HCT116 (cell line): ENCODE data around the gene STK38L. TPM values are rescaled to one million over a fixed set of nuclear protein-coding genes. Genes with fewer than 3 reads are reported as not detected.

Source experiments
- ATAC-seq: fragments of 200-7000 bp; cut with Tn5 transposase; 2 replicates; pipeline ENCODE4 v1.9.1; 2020; ENCODE audit warnings: mild to moderate bottlenecking, moderate library complexity
- BruUV-seq: library from RNA; stranded (reverse); fragments of 400-500 nt; replicated peaks from 2 replicates; lab custom pipeline; 2021; lab: Mats Ljungman, UMichigan
- CTCF ChIA-PET: fragments of 300-600 bp; sonication (Branson Sonifier 250); formaldehyde crosslinking; loops from one replicate; lab custom pipeline; 2021; ENCODE audit warnings: antibody characterized with exemption; lab: Charles Lee
- POLR2A ChIA-PET: fragments of 300-600, 350-600 bp; sonication (Branson Sonifier 250); formaldehyde crosslinking; loops from one replicate; lab custom pipeline; 2021; ENCODE audit warnings: antibody characterized with exemption; lab: Charles Lee
- RAD21 ChIA-PET, 2 experiments: fragments of 300-600 bp; sonication (Branson Sonifier 250); formaldehyde crosslinking; loops; one replicate each; lab custom pipeline; 2023; ENCODE audit warnings: low total read pairs in 2 of 2; ENCODE audit not compliant: uncharacterized antibody in 2 of 2, unreplicated experiment in 2 of 2, low non-redundant PET in 1 of 2; lab: Charles Lee
- DNase-seq: peaks from one replicate; pipeline ENCODE4 v3.0.0-alpha.2; 2010; ENCODE audit warnings: low read depth, low spot score
- H2AFZ ChIP-seq: fragments of 200-600 bp; shearing (Covaris generic), sonication (generic); 2 replicates; pipeline ENCODE4 v1.6.1; 2017; ENCODE audit warnings: low read depth, mixed run types, mixed read lengths, antibody characterized with exemption, low read length; ENCODE audit not compliant: poor library complexity, severe bottlenecking
- H3K27ac ChIP-seq: 2 replicates; pipeline ENCODE4 v1.5.1; 2012; ENCODE audit warnings: low read depth, low read length
- H3K27me3 ChIP-seq: fragments of 200-600 bp; sonication (generic); 2 replicates; pipeline ENCODE4 v1.6.1; 2016; ENCODE audit warnings: mixed run types, low read length, mixed read lengths; ENCODE audit not compliant: insufficient read depth
- H3K36me3 ChIP-seq, 2 experiments: fragments of 200-500 bp in 1 of 2; fragments of 200-600 bp in 1 of 2; sonication (Bioruptor generic) in 1 of 2; sonication (generic) in 1 of 2; 2 replicates each; pipeline versions ENCODE4 v1.5.1 to v1.6.1; 2014 to 2016; ENCODE audit warnings: low read length in 2 of 2, inconsistent platforms in 1 of 2, mixed read lengths in 1 of 2, mixed run types in 1 of 2; ENCODE audit not compliant: insufficient read depth in 2 of 2, control insufficient read depth in 1 of 2
- H3K4me1 ChIP-seq, 2 experiments: fragments of 200-600 bp in 1 of 2; sonication (generic) in 1 of 2; 2 replicates each; pipeline versions ENCODE4 v1.5.1 to v1.6.1; 2012 to 2017; ENCODE audit warnings: low read length in 2 of 2, inconsistent platforms in 1 of 2, mild to moderate bottlenecking in 1 of 2, mixed read lengths in 1 of 2, mixed run types in 1 of 2, moderate library complexity in 1 of 2; ENCODE audit not compliant: insufficient read depth in 2 of 2, control insufficient read depth in 1 of 2
- H3K4me2 ChIP-seq: fragments of 200-600 bp; sonication (generic); 2 replicates; pipeline ENCODE4 v1.6.1; 2017; ENCODE audit warnings: mixed run types, low read length, mixed read lengths
- H3K4me3 ChIP-seq, 2 experiments: fragments of 200-600 bp in 1 of 2; sonication (generic) in 1 of 2; replicated peaks in 1 of 2; 2 replicates each; pipeline ENCODE4 v1.5.1; 2011 to 2016; ENCODE audit warnings: low read length in 2 of 2, control low read depth in 1 of 2, low read depth in 1 of 2, mild to moderate bottlenecking in 1 of 2, mixed read lengths in 1 of 2, mixed run types in 1 of 2
- H3K79me2 ChIP-seq: fragments of 200-600 bp; sonication (generic); 2 replicates; pipeline ENCODE4 v1.6.1; 2017; ENCODE audit warnings: mild to moderate bottlenecking, mixed run types, low read length, moderate library complexity, mixed read lengths; ENCODE audit not compliant: insufficient read depth
- H3K9ac ChIP-seq: fragments of 200-600 bp; sonication (generic); 2 replicates; pipeline ENCODE4 v1.6.1; 2016; ENCODE audit warnings: low read length, mixed read lengths
- H3K9me2 ChIP-seq: fragments of 200-600 bp; sonication (generic), shearing (Covaris generic); 2 replicates; pipeline ENCODE4 v1.6.1; 2017; ENCODE audit warnings: mixed run types, mild to moderate bottlenecking, moderate library complexity; ENCODE audit not compliant: insufficient read depth
- H3K9me3 ChIP-seq, 2 experiments: fragments of 200-500 bp in 1 of 2; fragments of 200-600 bp in 1 of 2; sonication (Bioruptor generic) in 1 of 2; sonication (generic) in 1 of 2; 2 replicates each; pipeline ENCODE4 v1.6.1; 2014 to 2017; ENCODE audit warnings: low read length in 2 of 2, mixed read lengths in 2 of 2, inconsistent platforms in 1 of 2, low read depth in 1 of 2, mild to moderate bottlenecking in 1 of 2, mixed run types in 1 of 2, moderate library complexity in 1 of 2; ENCODE audit not compliant: control insufficient read depth in 1 of 2, insufficient read depth in 1 of 2
- H4K20me1 ChIP-seq: fragments of 200-600 bp; sonication (generic), shearing (Covaris generic); 2 replicates; pipeline ENCODE4 v1.6.1; 2017; ENCODE audit warnings: mixed run types, mild to moderate bottlenecking, moderate library complexity; ENCODE audit not compliant: insufficient read depth
- ATF3 ChIP-seq: IDR thresholded peaks from 2 replicates; pipeline ENCODE4 v1.6.1; 2012
- CEBPB ChIP-seq: IDR thresholded peaks from 2 replicates; pipeline ENCODE4 v1.6.1; 2012; ENCODE audit warnings: low read depth
- ELF1 ChIP-seq: IDR thresholded peaks from 2 replicates; pipeline ENCODE4 v1.6.1; 2012; ENCODE audit warnings: low read depth, borderline replicate concordance
- EZH2 ChIP-seq: fragments of 200-600 bp; sonication (generic); IDR thresholded peaks from 2 replicates; pipeline ENCODE4 v1.6.1; 2017; ENCODE audit warnings: antibody characterized with exemption, mixed run types
- EZH2phosphoT487 ChIP-seq: fragments of 200-600 bp; IDR thresholded peaks from 2 replicates; pipeline ENCODE4 v1.6.1; 2018; ENCODE audit warnings: antibody characterized with exemption, borderline replicate concordance
- FOSL1 ChIP-seq: IDR thresholded peaks from 2 replicates; pipeline ENCODE4 v1.6.1; 2012; ENCODE audit warnings: low read depth
- JUND ChIP-seq: IDR thresholded peaks from 2 replicates; pipeline ENCODE4 v1.6.1; 2012
- MAX ChIP-seq: IDR thresholded peaks from 2 replicates; pipeline ENCODE4 v1.6.1; 2012
- POLR2A ChIP-seq: IDR thresholded peaks from 2 replicates; pipeline ENCODE4 v1.7.0; 2011; ENCODE audit warnings: borderline replicate concordance; ENCODE audit not compliant: insufficient read depth, insufficient read length; ENCODE audit errors: extremely low read depth
- POLR2AphosphoS5 ChIP-seq: IDR thresholded peaks from 2 replicates; pipeline ENCODE4 v1.6.1; 2011; ENCODE audit warnings: mild to moderate bottlenecking, low read depth, low read length, moderate library complexity
- RAD21 ChIP-seq: IDR thresholded peaks from 2 replicates; pipeline ENCODE4 v1.6.1; 2012; ENCODE audit warnings: low read depth, mild to moderate bottlenecking
- YY1 ChIP-seq: IDR thresholded peaks from 2 replicates; pipeline ENCODE4 v1.6.1; 2011; ENCODE audit warnings: low read length, low read depth, moderate library complexity, mild to moderate bottlenecking; ENCODE audit not compliant: insufficient replicate concordance; ENCODE audit errors: extremely low read depth
- ZNF274 ChIP-seq: fragments of 200-500 bp; sonication (Bioruptor generic); IDR thresholded peaks from 2 replicates; pipeline ENCODE4 v1.6.1; 2014; ENCODE audit warnings: mild to moderate bottlenecking, low read depth, low read length, inconsistent platforms
- intact Hi-C: fragments of 100-400 bp; cut with micrococcal nuclease; formaldehyde crosslinking; loops from 2 replicates; pipeline ENCODE4 v1.10.0; 2022
- total RNA-seq: library from RNA; stranded (reverse); gene quantifications from one replicate; pipeline ENCODE4 v1.2.1, GENCODE V29; 2021; ENCODE audit not compliant: unreplicated experiment
- TF ChIP-seq, protein P1 (sequence below): IDR thresholded peaks from 2 replicates; pipeline ENCODE4 v1.6.1; 2011; ENCODE audit warnings: mild to moderate bottlenecking, low read length, moderate library complexity; ENCODE audit not compliant: insufficient replicate concordance; ENCODE audit errors: extremely low read depth

STK38L gene
- total RNA-seq, 1 experiment from 2014 or later: 23.9 TPM

GRCh38 chr12:27236498-27236897, 7.6 kb upstream of the STK38L start:
- Histone ChIP-seq H3K9me3 (no peaks in the 10 kb centered on the region), H3K27ac (no peak overlapping the region), H3K9me2 (no peaks in the 10 kb centered on the region), H3K9ac (no peak overlapping the region), H3K4me3 (no peak overlapping the region), H3K36me3 (no peaks in the 10 kb centered on the region), H4K20me1 (no peaks in the 10 kb centered on the region), H3K4me1 (peaks cover 0 to 8% of the 10 kb centered on the region in 2 experiments; a peak in 1 of 4 replicates), H2AFZ (no peak overlapping the region), H3K4me2 (0 out of 2 replicates have a peak overlapping the region, but pooled peaks have one; percentile 7), H3K27me3 (no peaks in the 10 kb centered on the region), H3K79me2 (no peaks in the 10 kb centered on the region)
- intact Hi-C loops: no loop called here
- DNase-seq: peak; percentile 13
- peak; percentile 36; the same call in 1 of the 2 replicates for ATAC-seq
- BruUV-seq: no TSS peak
- ChIA-PET RAD21 (no interaction called here), POLR2A (no interaction called here), CTCF (no interaction called here)
- TF ChIP-seq MAX: no peak
- TF ChIP-seq, protein P1, sequence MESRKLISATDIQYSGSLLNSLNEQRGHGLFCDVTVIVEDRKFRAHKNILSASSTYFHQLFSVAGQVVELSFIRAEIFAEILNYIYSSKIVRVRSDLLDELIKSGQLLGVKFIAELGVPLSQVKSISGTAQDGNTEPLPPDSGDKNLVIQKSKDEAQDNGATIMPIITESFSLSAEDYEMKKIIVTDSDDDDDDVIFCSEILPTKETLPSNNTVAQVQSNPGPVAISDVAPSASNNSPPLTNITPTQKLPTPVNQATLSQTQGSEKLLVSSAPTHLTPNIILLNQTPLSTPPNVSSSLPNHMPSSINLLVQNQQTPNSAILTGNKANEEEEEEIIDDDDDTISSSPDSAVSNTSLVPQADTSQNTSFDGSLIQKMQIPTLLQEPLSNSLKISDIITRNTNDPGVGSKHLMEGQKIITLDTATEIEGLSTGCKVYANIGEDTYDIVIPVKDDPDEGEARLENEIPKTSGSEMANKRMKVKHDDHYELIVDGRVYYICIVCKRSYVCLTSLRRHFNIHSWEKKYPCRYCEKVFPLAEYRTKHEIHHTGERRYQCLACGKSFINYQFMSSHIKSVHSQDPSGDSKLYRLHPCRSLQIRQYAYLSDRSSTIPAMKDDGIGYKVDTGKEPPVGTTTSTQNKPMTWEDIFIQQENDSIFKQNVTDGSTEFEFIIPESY: no peak
- TF ChIP-seq YY1: no peak
- no peak for TF ChIP-seq POLR2A
- no peak for TF ChIP-seq ZNF274
- 0 out of 2 replicates have a peak, but pooled peaks have one; percentile 18 for TF ChIP-seq FOSL1
- TF ChIP-seq RAD21: no peak
- TF ChIP-seq CEBPB: no peak
- no peak for TF ChIP-seq EZH2phosphoT487
- TF ChIP-seq ATF3: no peak
- 0 out of 2 replicates have a peak, but pooled peaks have one; percentile 32 for TF ChIP-seq JUND
- no peak for TF ChIP-seq POLR2AphosphoS5
- TF ChIP-seq EZH2: no peak
- no peak for TF ChIP-seq ELF1
- TF ChIP-seq, all 23 proteins: peak for 2
